HepG2 (cell line): ENCODE results near the gene AP3M1. TPM values are rescaled to one million over a fixed set of nuclear protein-coding genes. Genes with fewer than 3 reads are reported as not detected.

Source experiments
- ARNT ChIP-seq: fragments of 450-650 bp; IDR thresholded peaks from 2 replicates; pipeline ENCODE4 v1.6.1; 2017
- CHCHD3 ChIP-seq: sonication (generic); formaldehyde crosslinking; IDR thresholded peaks from 2 replicates; pipeline ENCODE4 v1.8.0; 2022; ENCODE audit warnings: mild to moderate bottlenecking, missing genetic modification reagents, moderate library complexity
- ELF1 ChIP-seq: sonication (generic); formaldehyde crosslinking; IDR thresholded peaks from 2 replicates; pipeline ENCODE4 v1.4.0; 2020; ENCODE audit warnings: missing genetic modification reagents
- FOXM1 ChIP-seq: sonication (generic); formaldehyde crosslinking; IDR thresholded peaks from 2 replicates; pipeline ENCODE4 v1.5.0; 2020; ENCODE audit warnings: missing genetic modification reagents
- HNF4A ChIP-seq: sonication (generic); formaldehyde crosslinking; IDR thresholded peaks from 2 replicates; pipeline ENCODE4 v1.4.0; 2020; ENCODE audit warnings: missing genetic modification reagents
- IRF2 ChIP-seq: IDR thresholded peaks from 2 replicates; pipeline ENCODE4 v1.6.1; 2018; ENCODE audit warnings: missing genetic modification reagents, missing compliant biosample characterization
- MED13 ChIP-seq: sonication (generic); formaldehyde crosslinking; IDR thresholded peaks from 2 replicates; pipeline ENCODE4 v1.5.0; 2020; ENCODE audit warnings: missing genetic modification reagents
- MXD3 ChIP-seq: IDR thresholded peaks from 2 replicates; pipeline ENCODE4 v1.6.1; 2016; ENCODE audit warnings: mild to moderate bottlenecking, missing biosample characterization, missing genetic modification reagents
- SP5 ChIP-seq: IDR thresholded peaks from 2 replicates; pipeline ENCODE4 v1.6.1; 2016; ENCODE audit warnings: low read depth, borderline replicate concordance
- STAT6 ChIP-seq: sonication (generic); formaldehyde crosslinking; IDR thresholded peaks from 2 replicates; pipeline ENCODE4 v1.4.0; 2020; ENCODE audit warnings: missing genetic modification reagents, mild to moderate bottlenecking, borderline replicate concordance
- TARDBP ChIP-seq: sonication (generic); formaldehyde crosslinking; IDR thresholded peaks from 2 replicates; pipeline ENCODE4 v1.8.0; 2022; ENCODE audit warnings: mild to moderate bottlenecking, missing genetic modification reagents
- XRCC5 ChIP-seq: fragments of 200-400 bp; formaldehyde crosslinking; optimal IDR thresholded peaks from 2 replicates; pipeline ENCODE3; 2017; ENCODE audit warnings: mild to moderate bottlenecking, low read length
- ZMYM3 ChIP-seq: sonication (generic); formaldehyde crosslinking; IDR thresholded peaks from 2 replicates; pipeline ENCODE4 v1.5.1; 2020; ENCODE audit warnings: mild to moderate bottlenecking, missing genetic modification reagents
- ZNF350 ChIP-seq: sonication (generic); formaldehyde crosslinking; IDR thresholded peaks from 2 replicates; pipeline ENCODE4 v1.4.0; 2020; ENCODE audit warnings: mild to moderate bottlenecking, low read depth, missing genetic modification reagents, borderline replicate concordance
- polyA plus RNA-seq, 8 experiments: library from polyadenylated mRNA; depleted of rRNA in 3 of 8; stranded (reverse) in 7 of 8; unstranded in 1 of 8; fragments of >200 nt; fragmentation: Illumina TruSeq in 4 of 8; extraction: Trizol in 4 of 8; gene quantifications; 2 replicates each; pipeline versions ENCODE4 v1.2.1 to v1.2.3, GENCODE V29; 2011 to 2016; ENCODE audit warnings: low read depth in 4 of 8, missing spikeins in 1 of 8, mixed read lengths in 1 of 8; ENCODE audit not compliant: insufficient read depth in 1 of 8
- total RNA-seq, 5 experiments: library from RNA; depleted of rRNA; stranded (reverse); fragments of >200 nt; fragmentation: Illumina TruSeq; extraction: Trizol; gene quantifications; 2 replicates each; pipeline ENCODE4 v1.2.3, GENCODE V29; 2016; ENCODE audit warnings: low read depth in 1 of 5
- TF ChIP-seq, protein P1 (sequence below): IDR thresholded peaks from 2 replicates; pipeline ENCODE4 v1.6.1; 2016; ENCODE audit warnings: mild to moderate bottlenecking
- TF ChIP-seq, protein P2 (sequence below): IDR thresholded peaks from 2 replicates; pipeline ENCODE4 v1.4.0; 2020; ENCODE audit warnings: mild to moderate bottlenecking, missing genetic modification reagents
- TF ChIP-seq, protein P3 (sequence below): sonication (generic); formaldehyde crosslinking; IDR thresholded peaks from 2 replicates; pipeline ENCODE4 v1.5.0; 2020; ENCODE audit warnings: missing genetic modification reagents
- TF ChIP-seq, protein P4 (sequence below): sonication (generic); formaldehyde crosslinking; IDR thresholded peaks from 2 replicates; pipeline ENCODE4 v1.8.1; 2023; ENCODE audit warnings: mild to moderate bottlenecking, inconsistent platforms, moderate library complexity, missing genetic modification reagents, borderline replicate concordance

Gene AP3M1
- total and polyA plus RNA-seq, 2 of the 13 experiments (the other 11 are each of a cell fraction or from before 2014, with no cell fraction given): 29.0 to 31.6 TPM

GRCh38 chr10:74150990-74151878 lies 606 bp upstream of the AP3M1 start, which contains the start of gene ADK (continued):
- peak; percentile 35 for TF ChIP-seq IRF2 (CRISPR knock-in tag)
- TF ChIP-seq MXD3 (CRISPR knock-in tag): peak; percentile 46; the same call in 1 of the 2 replicates
- TF ChIP-seq, protein P1, sequence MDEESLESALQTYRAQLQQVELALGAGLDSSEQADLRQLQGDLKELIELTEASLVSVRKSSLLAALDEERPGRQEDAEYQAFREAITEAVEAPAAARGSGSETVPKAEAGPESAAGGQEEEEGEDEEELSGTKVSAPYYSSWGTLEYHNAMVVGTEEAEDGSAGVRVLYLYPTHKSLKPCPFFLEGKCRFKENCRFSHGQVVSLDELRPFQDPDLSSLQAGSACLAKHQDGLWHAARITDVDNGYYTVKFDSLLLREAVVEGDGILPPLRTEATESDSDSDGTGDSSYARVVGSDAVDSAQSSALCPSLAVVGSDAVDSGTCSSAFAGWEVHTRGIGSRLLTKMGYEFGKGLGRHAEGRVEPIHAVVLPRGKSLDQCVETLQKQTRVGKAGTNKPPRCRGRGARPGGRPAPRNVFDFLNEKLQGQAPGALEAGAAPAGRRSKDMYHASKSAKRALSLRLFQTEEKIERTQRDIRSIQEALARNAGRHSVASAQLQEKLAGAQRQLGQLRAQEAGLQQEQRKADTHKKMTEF (CRISPR knock-in tag): peak; percentile 68
- 0 out of 2 replicates have a peak, but pooled peaks have one; percentile 35 for TF ChIP-seq STAT6 (CRISPR knock-in tag)
- no peak for TF ChIP-seq XRCC5
- TF ChIP-seq, protein P2, sequence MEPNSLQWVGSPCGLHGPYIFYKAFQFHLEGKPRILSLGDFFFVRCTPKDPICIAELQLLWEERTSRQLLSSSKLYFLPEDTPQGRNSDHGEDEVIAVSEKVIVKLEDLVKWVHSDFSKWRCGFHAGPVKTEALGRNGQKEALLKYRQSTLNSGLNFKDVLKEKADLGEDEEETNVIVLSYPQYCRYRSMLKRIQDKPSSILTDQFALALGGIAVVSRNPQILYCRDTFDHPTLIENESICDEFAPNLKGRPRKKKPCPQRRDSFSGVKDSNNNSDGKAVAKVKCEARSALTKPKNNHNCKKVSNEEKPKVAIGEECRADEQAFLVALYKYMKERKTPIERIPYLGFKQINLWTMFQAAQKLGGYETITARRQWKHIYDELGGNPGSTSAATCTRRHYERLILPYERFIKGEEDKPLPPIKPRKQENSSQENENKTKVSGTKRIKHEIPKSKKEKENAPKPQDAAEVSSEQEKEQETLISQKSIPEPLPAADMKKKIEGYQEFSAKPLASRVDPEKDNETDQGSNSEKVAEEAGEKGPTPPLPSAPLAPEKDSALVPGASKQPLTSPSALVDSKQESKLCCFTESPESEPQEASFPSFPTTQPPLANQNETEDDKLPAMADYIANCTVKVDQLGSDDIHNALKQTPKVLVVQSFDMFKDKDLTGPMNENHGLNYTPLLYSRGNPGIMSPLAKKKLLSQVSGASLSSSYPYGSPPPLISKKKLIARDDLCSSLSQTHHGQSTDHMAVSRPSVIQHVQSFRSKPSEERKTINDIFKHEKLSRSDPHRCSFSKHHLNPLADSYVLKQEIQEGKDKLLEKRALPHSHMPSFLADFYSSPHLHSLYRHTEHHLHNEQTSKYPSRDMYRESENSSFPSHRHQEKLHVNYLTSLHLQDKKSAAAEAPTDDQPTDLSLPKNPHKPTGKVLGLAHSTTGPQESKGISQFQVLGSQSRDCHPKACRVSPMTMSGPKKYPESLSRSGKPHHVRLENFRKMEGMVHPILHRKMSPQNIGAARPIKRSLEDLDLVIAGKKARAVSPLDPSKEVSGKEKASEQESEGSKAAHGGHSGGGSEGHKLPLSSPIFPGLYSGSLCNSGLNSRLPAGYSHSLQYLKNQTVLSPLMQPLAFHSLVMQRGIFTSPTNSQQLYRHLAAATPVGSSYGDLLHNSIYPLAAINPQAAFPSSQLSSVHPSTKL (CRISPR knock-in tag): peak; percentile 38; the same call in 1 of the 2 replicates
- TF ChIP-seq ZMYM3: peak; percentile 50
- TF ChIP-seq, protein P3, sequence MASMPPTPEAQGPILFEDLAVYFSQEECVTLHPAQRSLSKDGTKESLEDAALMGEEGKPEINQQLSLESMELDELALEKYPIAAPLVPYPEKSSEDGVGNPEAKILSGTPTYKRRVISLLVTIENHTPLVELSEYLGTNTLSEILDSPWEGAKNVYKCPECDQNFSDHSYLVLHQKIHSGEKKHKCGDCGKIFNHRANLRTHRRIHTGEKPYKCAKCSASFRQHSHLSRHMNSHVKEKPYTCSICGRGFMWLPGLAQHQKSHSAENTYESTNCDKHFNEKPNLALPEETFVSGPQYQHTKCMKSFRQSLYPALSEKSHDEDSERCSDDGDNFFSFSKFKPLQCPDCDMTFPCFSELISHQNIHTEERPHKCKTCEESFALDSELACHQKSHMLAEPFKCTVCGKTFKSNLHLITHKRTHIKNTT (CRISPR knock-in tag): no peak
- TF ChIP-seq MED13 (CRISPR knock-in tag): 0 out of 2 replicates have a peak, but pooled peaks have one; percentile 45
- no peak for TF ChIP-seq ARNT
- TF ChIP-seq FOXM1 (CRISPR knock-in tag): no peak
- no peak for TF ChIP-seq TARDBP (CRISPR knock-in tag)
- peak; percentile 85; the same call in 1 of the 2 replicates for TF ChIP-seq CHCHD3 (CRISPR knock-in tag)
- TF ChIP-seq ZNF350: peak; percentile 83
- TF ChIP-seq SP5 (CRISPR knock-in tag): peak; percentile 45; the same call in 1 of the 2 replicates
- TF ChIP-seq ELF1 (CRISPR knock-in tag): no peak; the same call in 1 of the 2 replicates
- TF ChIP-seq, protein P4, sequence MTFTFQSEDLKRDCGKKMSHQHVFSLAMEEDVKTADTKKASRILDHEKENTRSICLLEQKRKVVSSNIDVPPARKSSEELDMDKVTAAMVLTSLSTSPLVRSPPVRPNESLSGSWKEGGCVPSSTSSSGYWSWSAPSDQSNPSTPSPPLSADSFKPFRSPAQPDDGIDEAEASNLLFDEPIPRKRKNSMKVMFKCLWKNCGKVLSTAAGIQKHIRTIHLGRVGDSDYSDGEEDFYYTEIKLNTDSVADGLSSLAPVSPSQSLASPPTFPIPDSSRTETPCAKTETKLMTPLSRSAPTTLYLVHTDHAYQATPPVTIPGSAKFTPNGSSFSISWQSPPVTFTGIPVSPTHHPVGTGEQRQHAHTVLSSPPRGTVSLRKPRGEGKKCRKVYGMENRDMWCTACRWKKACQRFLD (CRISPR knock-in tag): no peak
- no peak for TF ChIP-seq HNF4A (CRISPR knock-in tag)
